Chondrocyte (in vitro differentiated cells): Measurements from ENCODE around the gene CUL9. TPM values are rescaled to one million over a fixed set of nuclear protein-coding genes. Genes with fewer than 3 reads are reported as not detected.
"Not testable (repeated sequence)": the region's sequence is repeated elsewhere in the genome, so short reads cannot be mapped to it uniquely, and the experiment has no call there.

ENCODE experiments used
- DNase-seq: peaks from one replicate; pipeline ENCODE4 v3.0.0; 2021; ENCODE audit warnings: mixed read lengths, low spot score
- H3K27ac Mint-ChIP-seq: one replicate; pipeline ENCODE4 v1.8.0; 2021; ENCODE audit warnings: mild to moderate bottlenecking, moderate library complexity, mixed read lengths; ENCODE audit not compliant: unreplicated experiment
- H3K27me3 Mint-ChIP-seq: 2 replicates; pipeline ENCODE4 v1.8.0; 2021; ENCODE audit warnings: low read depth, mixed read lengths
- H3K36me3 Mint-ChIP-seq: 2 replicates; pipeline ENCODE4 v1.8.0; 2021; ENCODE audit warnings: low read depth, mixed read lengths
- H3K4me1 Mint-ChIP-seq: 2 replicates; pipeline ENCODE4 v1.8.0; 2021; ENCODE audit warnings: low read depth, mild to moderate bottlenecking, mixed read lengths
- H3K4me3 Mint-ChIP-seq: one replicate; pipeline ENCODE4 v1.8.0; 2021; ENCODE audit warnings: mild to moderate bottlenecking, moderate library complexity, mixed read lengths; ENCODE audit not compliant: unreplicated experiment
- H3K9me3 Mint-ChIP-seq: 2 replicates; pipeline ENCODE4 v1.8.0; 2021; ENCODE audit warnings: low read depth, mixed read lengths
- CTCF ChIP-seq: fragments of 200-600 bp; sonication (generic); IDR thresholded peaks from 2 replicates; pipeline ENCODE4 v1.5.0; 2021; ENCODE audit warnings: antibody characterized with exemption, mild to moderate bottlenecking, moderate library complexity
- long read RNA-seq: library from polyadenylated mRNA; stranded (forward); transcript quantifications from one replicate; pipeline ENCODE4 v2.0.0, GENCODE V29; 2021
- total RNA-seq: library from RNA; stranded (reverse); gene quantifications from 3 replicates; pipeline ENCODE4 v1.2.1, GENCODE V29; 2021

CUL9 gene
- 17.5 to 36.6 TPM (median 19.8 TPM) in 3 replicates for total RNA-seq
- long read RNA-seq, partial matches to known transcripts = 9 of 11 reads
- long read RNA-seq, other reads (novel, unspliced or antisense) = 2 of 11 reads

GRCh38 chr6:43181942-43182860, at the start of gene CUL9:
TSS of gene CUL9 (plus strand) at chr6:43182196. CDS start at chr6:43184311, 2,115 bp downstream.
- TF ChIP-seq CTCF = no peak
- peak; percentile 81 for DNase-seq
- Mint-ChIP-seq H3K36me3 (peaks cover 24% of the 10 kb centered on the region), H3K27me3 (no peaks in the 10 kb centered on the region), H3K9me3 (no peaks in the 10 kb centered on the region), H3K27ac (peak within 1 kb of the TSS; percentile 85), H3K4me1 (peaks cover 26% of the 10 kb centered on the region), H3K4me3 (peak within 1 kb of the TSS; percentile 86)

DNA sequence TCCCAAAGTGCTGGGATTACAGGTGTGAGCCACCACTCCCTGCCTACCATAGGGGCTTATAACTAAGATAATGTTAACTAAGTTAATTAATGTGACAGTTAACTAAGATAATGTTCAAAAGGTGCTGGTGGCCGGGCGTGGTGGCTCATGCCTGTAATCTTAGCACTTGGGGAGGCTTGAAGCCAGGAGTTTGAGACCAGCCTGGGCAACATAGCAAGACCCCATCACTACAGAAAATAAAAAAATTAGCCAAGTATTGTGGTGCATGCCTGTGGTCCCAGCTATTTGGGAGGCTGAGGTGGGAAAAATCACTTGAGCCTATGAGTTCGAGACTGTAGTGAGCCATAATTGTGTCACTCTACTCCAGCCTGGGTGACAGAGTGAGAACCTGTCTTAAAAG, 43.7 kb upstream of the CUL9 start:
- H3K9me3 Mint-ChIP-seq = no peaks in the 10 kb centered on the region
- H3K4me3 Mint-ChIP-seq = no peak overlapping the region
- H3K36me3 Mint-ChIP-seq = peaks cover 17% of the 10 kb centered on the region
- no peak overlapping the region for H3K27ac Mint-ChIP-seq
- H3K27me3 Mint-ChIP-seq = no peaks in the 10 kb centered on the region
- TF ChIP-seq CTCF = no peak
- peaks cover 4% of the 10 kb centered on the region for H3K4me1 Mint-ChIP-seq
- no peak for DNase-seq

DNA sequence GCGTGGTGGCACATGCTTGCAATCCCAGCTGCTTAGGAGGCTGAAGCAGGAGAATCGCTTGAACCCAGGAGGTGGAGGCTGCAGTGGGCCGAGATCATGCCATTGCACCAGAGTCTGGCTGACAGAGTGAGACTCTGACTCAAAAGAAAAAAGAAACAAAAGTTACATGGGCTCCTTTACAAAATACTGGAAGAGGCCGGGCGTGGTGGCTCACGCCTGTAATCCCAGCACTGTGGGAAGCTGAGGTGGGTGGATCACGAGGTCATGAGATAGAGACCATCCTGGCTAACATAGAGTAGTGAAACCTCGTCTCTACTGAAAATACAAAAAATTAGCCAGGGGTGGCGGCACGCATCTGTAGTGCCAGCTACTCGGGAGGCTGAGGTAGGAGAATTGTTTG, 42.0 kb upstream of the CUL9 start:
- not testable (repeated sequence) for H3K4me3 Mint-ChIP-seq, H3K9me3 Mint-ChIP-seq, DNase-seq, H3K27me3 Mint-ChIP-seq, H3K27ac Mint-ChIP-seq
- H3K4me1 Mint-ChIP-seq = peaks cover 11% of the 10 kb centered on the region
- peaks cover 14% of the 10 kb centered on the region for H3K36me3 Mint-ChIP-seq

GRCh38 chr6:43141644-43142043, 40.4 kb upstream of the CUL9 start:
- Mint-ChIP-seq H3K9me3 (no peaks in the 10 kb centered on the region), H3K36me3 (peaks cover 16% of the 10 kb centered on the region), H3K27me3 (no peaks in the 10 kb centered on the region), H3K4me3 (no peak overlapping the region), H3K4me1 (peaks cover 11% of the 10 kb centered on the region), H3K27ac (no peak overlapping the region)
- no peak for DNase-seq
- no peak for TF ChIP-seq CTCF

DNA sequence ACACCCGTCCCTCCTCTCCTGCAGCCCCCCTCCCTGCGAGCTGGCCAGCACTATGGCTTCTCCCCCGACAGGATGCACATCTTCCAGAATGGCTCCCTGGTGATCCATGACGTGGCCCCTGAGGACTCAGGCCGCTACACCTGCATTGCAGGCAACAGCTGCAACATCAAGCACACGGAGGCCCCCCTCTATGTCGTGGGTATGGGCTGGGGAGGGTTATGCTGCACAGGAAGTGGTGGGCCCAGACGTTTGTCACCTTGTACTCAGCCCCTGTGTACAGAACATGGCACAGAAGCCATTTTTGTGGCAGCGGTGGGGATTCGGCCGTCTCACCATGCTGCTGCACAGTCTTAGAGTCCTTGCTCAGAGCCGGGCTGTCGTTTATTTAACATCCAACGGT, 39.9 kb upstream of the CUL9 start:
- no peaks in the 10 kb centered on the region for H3K27me3 Mint-ChIP-seq
- TF ChIP-seq CTCF = no peak
- H3K4me1 Mint-ChIP-seq = peaks cover 11% of the 10 kb centered on the region
- DNase-seq = no peak
- H3K4me3 Mint-ChIP-seq = no peak overlapping the region
- H3K36me3 Mint-ChIP-seq = peaks cover 14% of the 10 kb centered on the region
- H3K9me3 Mint-ChIP-seq = no peaks in the 10 kb centered on the region
- H3K27ac Mint-ChIP-seq = no peak overlapping the region
